HepG2 (cell line): ENCODE results near the gene THADA. TPM values are rescaled to one million over a fixed set of nuclear protein-coding genes. Genes with fewer than 3 reads are reported as not detected.

Experiments used
- AGO2 ChIP-seq: fragments of 200-400 bp; formaldehyde crosslinking; optimal IDR thresholded peaks from 2 replicates; pipeline ENCODE3; 2017; ENCODE audit warnings: mild to moderate bottlenecking, low read depth, low read length, moderate library complexity
- ATAD3A ChIP-seq: sonication (generic); formaldehyde crosslinking; IDR thresholded peaks from 2 replicates; pipeline ENCODE4 v1.4.0; 2020; ENCODE audit warnings: missing genetic modification reagents
- CEBPG ChIP-seq: IDR thresholded peaks from 2 replicates; pipeline ENCODE4 v1.6.1; 2016
- ISL2 ChIP-seq: sonication (generic); formaldehyde crosslinking; IDR thresholded peaks from 2 replicates; pipeline ENCODE4 v1.5.0; 2020; ENCODE audit warnings: missing genetic modification reagents
- KDM5B ChIP-seq: sonication (generic); formaldehyde crosslinking; IDR thresholded peaks from 2 replicates; pipeline ENCODE4 v1.4.0; 2020; ENCODE audit warnings: missing genetic modification reagents, mild to moderate bottlenecking, borderline replicate concordance
- MYC ChIP-seq: sonication (generic); formaldehyde crosslinking; IDR thresholded peaks from 2 replicates; pipeline ENCODE4 v1.9.0; 2021; ENCODE audit warnings: missing genetic modification reagents, borderline replicate concordance
- MYNN ChIP-seq: sonication (generic); formaldehyde crosslinking; IDR thresholded peaks from 2 replicates; pipeline ENCODE4 v1.4.0; 2020; ENCODE audit warnings: mild to moderate bottlenecking, low read depth, missing genetic modification reagents
- POGZ ChIP-seq: sonication (generic); formaldehyde crosslinking; IDR thresholded peaks from 2 replicates; pipeline ENCODE4 v1.4.0; 2020; ENCODE audit warnings: mild to moderate bottlenecking, missing genetic modification reagents
- POLR2A ChIP-seq, 2 experiments: IDR thresholded peaks; 2 replicates each; pipeline ENCODE4 v1.6.1; 2011; ENCODE audit warnings: low read depth in 2 of 2, low read length in 2 of 2, mild to moderate bottlenecking in 1 of 2, moderate library complexity in 1 of 2; ENCODE audit not compliant: insufficient read depth in 1 of 2
- SATB2 ChIP-seq: sonication (generic); formaldehyde crosslinking; IDR thresholded peaks from 2 replicates; pipeline ENCODE4 v1.5.0; 2020; ENCODE audit warnings: missing genetic modification reagents
- SIN3A ChIP-seq: IDR thresholded peaks from 2 replicates; pipeline ENCODE4 v1.6.1; 2011; ENCODE audit warnings: low read depth, mild to moderate bottlenecking, control low read depth, low read length, borderline replicate concordance
- SMC3 ChIP-seq: IDR thresholded peaks from 2 replicates; pipeline ENCODE4 v1.6.1; 2011; ENCODE audit warnings: low read length, improper control_type of control experiment
- THAP11 ChIP-seq: IDR thresholded peaks from 2 replicates; pipeline ENCODE4 v1.6.1; 2016; ENCODE audit warnings: missing biosample characterization, missing genetic modification reagents
- ZNF30 ChIP-seq: sonication (generic); formaldehyde crosslinking; IDR thresholded peaks from 2 replicates; pipeline ENCODE4 v1.5.0; 2020; ENCODE audit warnings: mild to moderate bottlenecking, missing genetic modification reagents
- ZNF501 ChIP-seq: sonication (generic); formaldehyde crosslinking; IDR thresholded peaks from 2 replicates; pipeline ENCODE4 v1.5.1; 2020; ENCODE audit warnings: mild to moderate bottlenecking, moderate library complexity, missing genetic modification reagents
- ZNF563 ChIP-seq: sonication (generic); formaldehyde crosslinking; IDR thresholded peaks from 2 replicates; pipeline ENCODE4 v1.8.0; 2022; ENCODE audit warnings: mild to moderate bottlenecking, moderate library complexity, missing genetic modification reagents
- ZNF883 ChIP-seq: sonication (generic); formaldehyde crosslinking; IDR thresholded peaks from 2 replicates; pipeline ENCODE4 v1.5.1; 2020; ENCODE audit warnings: mild to moderate bottlenecking, missing genetic modification reagents; ENCODE audit errors: not compliant biosample characterization
- polyA plus RNA-seq, 8 experiments: library from polyadenylated mRNA; depleted of rRNA in 3 of 8; stranded (reverse) in 7 of 8; unstranded in 1 of 8; fragments of >200 nt; fragmentation: Illumina TruSeq in 4 of 8; extraction: Trizol in 4 of 8; gene quantifications; 2 replicates each; pipeline versions ENCODE4 v1.2.1 to v1.2.3, GENCODE V29; 2011 to 2016; ENCODE audit warnings: low read depth in 4 of 8, missing spikeins in 1 of 8, mixed read lengths in 1 of 8; ENCODE audit not compliant: insufficient read depth in 1 of 8
- total RNA-seq, 5 experiments: library from RNA; depleted of rRNA; stranded (reverse); fragments of >200 nt; fragmentation: Illumina TruSeq; extraction: Trizol; gene quantifications; 2 replicates each; pipeline ENCODE4 v1.2.3, GENCODE V29; 2016; ENCODE audit warnings: low read depth in 1 of 5
- TF ChIP-seq, protein P1 (sequence below): sonication (generic); formaldehyde crosslinking; IDR thresholded peaks from 2 replicates; pipeline ENCODE4 v1.4.0; 2020; ENCODE audit warnings: missing genetic modification reagents
- TF ChIP-seq, protein P2 (sequence below): IDR thresholded peaks from 2 replicates; pipeline ENCODE4 v1.6.1; 2016; ENCODE audit warnings: missing biosample characterization, missing genetic modification reagents, low read depth
- TF ChIP-seq, protein P3 (sequence below): sonication (generic); formaldehyde crosslinking; IDR thresholded peaks from 2 replicates; pipeline ENCODE4 v1.8.0; 2022; ENCODE audit warnings: missing genetic modification reagents, mild to moderate bottlenecking, inconsistent platforms, borderline replicate concordance
- TF ChIP-seq, protein P4 (sequence below): sonication (generic); formaldehyde crosslinking; IDR thresholded peaks from 2 replicates; pipeline ENCODE4 v1.5.0; 2020; ENCODE audit warnings: mild to moderate bottlenecking, missing genetic modification reagents, moderate library complexity
- TF ChIP-seq, protein P5 (sequence below), 2 experiments: fragments of 450-650 bp in 1 of 2; sonication (generic) in 1 of 2; formaldehyde crosslinking; IDR thresholded peaks; 2 replicates each; pipeline versions ENCODE4 v1.5.0 to v1.8.0; 2020 to 2022; ENCODE audit warnings: mild to moderate bottlenecking in 1 of 2, missing genetic modification reagents in 1 of 2

Gene THADA
- total and polyA plus RNA-seq, 2 of the 13 experiments (the other 11 are each of a cell fraction or from before 2014, with no cell fraction given) = 12.7 to 21.7 TPM

DNA sequence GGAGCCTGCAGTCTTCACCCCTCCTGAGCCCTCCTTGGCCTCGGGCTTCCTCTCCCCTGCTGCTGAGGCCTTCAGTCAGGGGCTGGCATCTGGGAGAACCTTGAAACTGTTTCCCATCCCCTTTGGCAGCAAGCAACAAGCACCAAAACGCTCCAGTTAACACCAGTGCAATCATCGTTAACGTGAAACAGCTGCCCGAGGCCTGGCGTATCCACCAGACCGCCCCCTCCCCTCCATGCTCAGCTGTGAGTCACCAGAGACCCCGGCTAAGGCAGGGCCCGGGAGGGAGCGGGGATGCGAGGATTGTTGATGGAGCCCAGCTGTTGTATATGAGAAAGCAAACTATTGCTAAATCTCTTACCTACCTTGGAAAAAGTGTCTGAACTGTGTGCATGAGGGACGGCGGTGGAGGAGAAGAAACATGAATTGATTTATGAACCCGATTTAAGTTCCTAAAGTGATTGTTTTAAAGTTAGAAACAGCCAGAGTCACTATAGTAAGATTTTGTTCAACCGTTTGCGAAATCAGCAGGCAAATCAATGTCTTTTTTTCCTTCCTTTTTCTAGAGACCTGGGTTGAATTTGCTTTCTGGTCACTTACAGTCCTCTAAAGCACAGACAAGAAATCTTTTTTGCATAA lies 374.6 kb downstream of the THADA start (continued):
- TF ChIP-seq KDM5B = peak; percentile 36; the same call in 1 of the 2 replicates
- no peak for TF ChIP-seq POLR2A (IDR thresholded peaks at IDR 0.05; ENCODE audit: insufficient read depth in 1 of 2, low read depth in 2 of 2, low read length in 2 of 2)
- TF ChIP-seq MYC = peak; percentile 51; the same call in 1 of the 2 replicates
- no peak for TF ChIP-seq ZNF501
- no peak; the same call in 1 of the 2 replicates for TF ChIP-seq THAP11 (CRISPR knock-in tag)
- TF ChIP-seq MYNN = no peak
- TF ChIP-seq SIN3A = peak; percentile 55; the same call in 1 of the 2 replicates
- TF ChIP-seq, protein P1, sequence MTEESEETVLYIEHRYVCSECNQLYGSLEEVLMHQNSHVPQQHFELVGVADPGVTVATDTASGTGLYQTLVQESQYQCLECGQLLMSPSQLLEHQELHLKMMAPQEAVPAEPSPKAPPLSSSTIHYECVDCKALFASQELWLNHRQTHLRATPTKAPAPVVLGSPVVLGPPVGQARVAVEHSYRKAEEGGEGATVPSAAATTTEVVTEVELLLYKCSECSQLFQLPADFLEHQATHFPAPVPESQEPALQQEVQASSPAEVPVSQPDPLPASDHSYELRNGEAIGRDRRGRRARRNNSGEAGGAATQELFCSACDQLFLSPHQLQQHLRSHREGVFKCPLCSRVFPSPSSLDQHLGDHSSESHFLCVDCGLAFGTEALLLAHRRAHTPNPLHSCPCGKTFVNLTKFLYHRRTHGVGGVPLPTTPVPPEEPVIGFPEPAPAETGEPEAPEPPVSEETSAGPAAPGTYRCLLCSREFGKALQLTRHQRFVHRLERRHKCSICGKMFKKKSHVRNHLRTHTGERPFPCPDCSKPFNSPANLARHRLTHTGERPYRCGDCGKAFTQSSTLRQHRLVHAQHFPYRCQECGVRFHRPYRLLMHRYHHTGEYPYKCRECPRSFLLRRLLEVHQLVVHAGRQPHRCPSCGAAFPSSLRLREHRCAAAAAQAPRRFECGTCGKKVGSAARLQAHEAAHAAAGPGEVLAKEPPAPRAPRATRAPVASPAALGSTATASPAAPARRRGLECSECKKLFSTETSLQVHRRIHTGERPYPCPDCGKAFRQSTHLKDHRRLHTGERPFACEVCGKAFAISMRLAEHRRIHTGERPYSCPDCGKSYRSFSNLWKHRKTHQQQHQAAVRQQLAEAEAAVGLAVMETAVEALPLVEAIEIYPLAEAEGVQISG (CRISPR knock-in tag) = peak; percentile 38; the same call in 1 of the 2 replicates
- TF ChIP-seq AGO2 = peak; percentile 95
- TF ChIP-seq, protein P2, sequence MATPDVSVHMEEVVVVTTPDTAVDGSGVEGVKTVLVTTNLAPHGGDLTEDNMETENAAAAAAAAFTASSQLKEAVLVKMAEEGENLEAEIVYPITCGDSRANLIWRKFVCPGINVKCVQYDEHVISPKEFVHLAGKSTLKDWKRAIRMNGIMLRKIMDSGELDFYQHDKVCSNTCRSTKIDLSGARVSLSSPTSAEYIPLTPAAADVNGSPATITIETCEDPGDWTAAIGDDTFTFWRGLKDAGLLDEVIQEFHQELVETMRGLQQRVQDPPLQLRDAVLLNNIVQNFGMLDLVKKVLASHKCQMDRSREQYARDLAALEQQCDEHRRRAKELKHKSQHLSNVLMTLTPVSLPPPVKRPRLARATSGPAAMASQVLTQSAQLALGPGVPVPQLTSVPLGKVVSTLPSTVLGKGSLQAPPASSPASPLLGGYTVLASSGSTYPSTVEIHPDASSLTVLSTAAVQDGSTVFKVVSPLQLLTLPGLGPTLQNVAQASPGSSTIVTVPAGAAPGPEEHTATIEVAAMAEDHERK (CRISPR knock-in tag) = no peak
- TF ChIP-seq, protein P3, sequence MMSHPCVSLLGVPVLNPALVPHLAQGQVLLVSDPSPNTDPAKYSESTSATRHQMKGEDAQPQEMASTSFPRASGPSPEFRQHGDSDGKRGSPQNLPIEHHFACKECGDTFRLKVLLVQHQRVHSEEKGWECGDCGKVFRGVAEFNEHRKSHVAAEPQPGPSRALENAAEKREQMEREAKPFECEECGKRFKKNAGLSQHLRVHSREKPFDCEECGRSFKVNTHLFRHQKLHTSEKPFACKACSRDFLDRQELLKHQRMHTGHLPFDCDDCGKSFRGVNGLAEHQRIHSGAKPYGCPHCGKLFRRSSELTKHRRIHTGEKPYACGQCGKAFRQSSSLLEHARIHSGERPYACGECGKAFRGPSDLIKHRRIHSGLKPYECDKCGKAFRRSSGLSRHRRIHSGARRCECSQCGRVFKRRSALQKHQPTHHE (CRISPR knock-in tag) = no peak; the same call in 1 of the 2 replicates
- TF ChIP-seq SATB2 (CRISPR knock-in tag) = 0 out of 2 replicates have a peak, but pooled peaks have one; percentile 53
- TF ChIP-seq POGZ = peak; percentile 45; the same call in 1 of the 2 replicates
- TF ChIP-seq ZNF563 = 0 out of 2 replicates have a peak, but pooled peaks have one; percentile 27
- peak; percentile 23; the same call in 1 of the 2 replicates for TF ChIP-seq ISL2 (CRISPR knock-in tag)
- no peak; the same call in 1 of the 2 replicates for TF ChIP-seq SMC3
- TF ChIP-seq ZNF30 (CRISPR knock-in tag) = no peak
- TF ChIP-seq ZNF883 (CRISPR knock-in tag) = no peak
- TF ChIP-seq, protein P4, sequence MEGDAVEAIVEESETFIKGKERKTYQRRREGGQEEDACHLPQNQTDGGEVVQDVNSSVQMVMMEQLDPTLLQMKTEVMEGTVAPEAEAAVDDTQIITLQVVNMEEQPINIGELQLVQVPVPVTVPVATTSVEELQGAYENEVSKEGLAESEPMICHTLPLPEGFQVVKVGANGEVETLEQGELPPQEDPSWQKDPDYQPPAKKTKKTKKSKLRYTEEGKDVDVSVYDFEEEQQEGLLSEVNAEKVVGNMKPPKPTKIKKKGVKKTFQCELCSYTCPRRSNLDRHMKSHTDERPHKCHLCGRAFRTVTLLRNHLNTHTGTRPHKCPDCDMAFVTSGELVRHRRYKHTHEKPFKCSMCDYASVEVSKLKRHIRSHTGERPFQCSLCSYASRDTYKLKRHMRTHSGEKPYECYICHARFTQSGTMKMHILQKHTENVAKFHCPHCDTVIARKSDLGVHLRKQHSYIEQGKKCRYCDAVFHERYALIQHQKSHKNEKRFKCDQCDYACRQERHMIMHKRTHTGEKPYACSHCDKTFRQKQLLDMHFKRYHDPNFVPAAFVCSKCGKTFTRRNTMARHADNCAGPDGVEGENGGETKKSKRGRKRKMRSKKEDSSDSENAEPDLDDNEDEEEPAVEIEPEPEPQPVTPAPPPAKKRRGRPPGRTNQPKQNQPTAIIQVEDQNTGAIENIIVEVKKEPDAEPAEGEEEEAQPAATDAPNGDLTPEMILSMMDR = peak; percentile 5; the same call in 1 of the 2 replicates
- TF ChIP-seq, protein P5, sequence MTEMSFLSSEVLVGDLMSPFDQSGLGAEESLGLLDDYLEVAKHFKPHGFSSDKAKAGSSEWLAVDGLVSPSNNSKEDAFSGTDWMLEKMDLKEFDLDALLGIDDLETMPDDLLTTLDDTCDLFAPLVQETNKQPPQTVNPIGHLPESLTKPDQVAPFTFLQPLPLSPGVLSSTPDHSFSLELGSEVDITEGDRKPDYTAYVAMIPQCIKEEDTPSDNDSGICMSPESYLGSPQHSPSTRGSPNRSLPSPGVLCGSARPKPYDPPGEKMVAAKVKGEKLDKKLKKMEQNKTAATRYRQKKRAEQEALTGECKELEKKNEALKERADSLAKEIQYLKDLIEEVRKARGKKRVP (CRISPR knock-in tag; IDR thresholded peaks at IDR 0.05) = 0 out of 4 replicates have a peak, but pooled peaks of 1 of the 2 experiments have one; percentile 8
- TF ChIP-seq ATAD3A (CRISPR knock-in tag) = peak; percentile 38; the same call in 1 of the 2 replicates
- peak; percentile 60; the same call in 1 of the 2 replicates for TF ChIP-seq CEBPG (CRISPR knock-in tag)
